Measurements from ENCODE around the gene C1QTNF1. TPM values are rescaled to one million over a fixed set of nuclear protein-coding genes. Genes with fewer than 3 reads are reported as not detected.

C1QTNF1 gene
- total RNA-seq, 2 experiments from 2014 or later: not detected

DNA sequence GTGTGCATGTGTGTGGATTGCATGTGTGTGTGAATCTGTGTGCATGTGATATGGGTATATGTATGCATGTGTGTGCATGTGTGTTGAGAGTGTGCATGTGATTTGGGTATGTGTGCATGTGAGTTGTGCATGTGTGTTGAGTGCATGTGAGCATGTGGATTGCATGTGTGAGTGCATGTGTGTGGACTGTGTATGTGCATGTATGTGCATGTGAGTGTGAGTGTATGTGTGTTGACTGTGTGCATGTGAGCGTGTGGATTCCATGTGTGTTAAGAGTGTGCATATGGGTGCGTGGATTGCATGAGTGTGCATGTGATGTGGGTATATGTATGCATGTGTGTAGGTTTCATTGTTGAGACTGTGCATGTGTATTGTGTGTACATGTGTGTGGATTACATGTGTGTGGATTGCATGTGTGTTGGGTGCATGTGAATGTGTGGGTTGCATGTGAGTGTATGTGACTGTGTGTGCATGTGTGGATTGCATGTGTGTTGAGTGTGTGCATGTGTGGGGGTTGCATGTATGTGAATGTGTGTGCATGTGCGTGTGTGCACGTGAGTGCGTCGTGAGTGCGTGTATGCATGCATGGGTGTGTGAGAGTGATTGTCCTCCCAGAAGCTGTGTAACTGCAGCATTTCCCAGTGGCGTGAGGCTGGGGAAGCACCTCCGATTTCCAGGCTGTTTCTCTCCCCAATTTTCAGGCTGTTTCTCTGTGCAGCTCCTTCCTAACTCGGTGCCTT lies 19.4 kb downstream of the C1QTNF1 start:
- CTCF ChIA-PET (ENCODE audit: unreplicated experiment): no interaction called here
- H3K9me3 ChIP-seq (ENCODE audit: low read length): no peaks in the 10 kb centered on the region
- H3K4me2 ChIP-seq (ENCODE audit: low read length): no peak overlapping the region
- no peaks in the 10 kb centered on the region for H3K9me2 ChIP-seq (ENCODE audit: insufficient read depth, low read length)
- H3K36me3 ChIP-seq (ENCODE audit: insufficient read depth, low read length): no peaks in the 10 kb centered on the region
- TF ChIP-seq, protein P1, sequence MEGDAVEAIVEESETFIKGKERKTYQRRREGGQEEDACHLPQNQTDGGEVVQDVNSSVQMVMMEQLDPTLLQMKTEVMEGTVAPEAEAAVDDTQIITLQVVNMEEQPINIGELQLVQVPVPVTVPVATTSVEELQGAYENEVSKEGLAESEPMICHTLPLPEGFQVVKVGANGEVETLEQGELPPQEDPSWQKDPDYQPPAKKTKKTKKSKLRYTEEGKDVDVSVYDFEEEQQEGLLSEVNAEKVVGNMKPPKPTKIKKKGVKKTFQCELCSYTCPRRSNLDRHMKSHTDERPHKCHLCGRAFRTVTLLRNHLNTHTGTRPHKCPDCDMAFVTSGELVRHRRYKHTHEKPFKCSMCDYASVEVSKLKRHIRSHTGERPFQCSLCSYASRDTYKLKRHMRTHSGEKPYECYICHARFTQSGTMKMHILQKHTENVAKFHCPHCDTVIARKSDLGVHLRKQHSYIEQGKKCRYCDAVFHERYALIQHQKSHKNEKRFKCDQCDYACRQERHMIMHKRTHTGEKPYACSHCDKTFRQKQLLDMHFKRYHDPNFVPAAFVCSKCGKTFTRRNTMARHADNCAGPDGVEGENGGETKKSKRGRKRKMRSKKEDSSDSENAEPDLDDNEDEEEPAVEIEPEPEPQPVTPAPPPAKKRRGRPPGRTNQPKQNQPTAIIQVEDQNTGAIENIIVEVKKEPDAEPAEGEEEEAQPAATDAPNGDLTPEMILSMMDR (conservative IDR thresholded peaks at IDR 0.05; ENCODE audit: low read length): no peak
- TF ChIP-seq EZH2phosphoT487 (IDR thresholded peaks at IDR 0.05; ENCODE audit: borderline replicate concordance, low read depth, low read length): no peak
- no peak overlapping the region for H2AFZ ChIP-seq (ENCODE audit: low read length)
- DNase-seq (ENCODE audit: low spot score): no peak
- POLR2A ChIA-PET: interaction anchor here (0.6 kb wide), 1 partner anchor 46 kb away, joined by 3 read pairs; no protein-coding TSS in a partner anchor
- no peaks in the 10 kb centered on the region for H3K79me2 ChIP-seq (ENCODE audit: insufficient read depth, low read depth, low read length)
- no peak overlapping the region for H3K27ac ChIP-seq (ENCODE audit: low read depth, low read length, poor library complexity, severe bottlenecking)
- no TSS peak for BruUV-seq (replicated peaks)
- intact Hi-C loops (cut with micrococcal nuclease; ENCODE audit: unreplicated experiment): loop anchor here (5.0 kb wide), 1 partner anchor 51 kb away; no protein-coding TSS in a partner anchor
- H3K4me1 ChIP-seq (ENCODE audit: insufficient read depth, low read length, poor library complexity, severe bottlenecking): no peaks in the 10 kb centered on the region
- no peaks in the 10 kb centered on the region for H4K20me1 ChIP-seq (ENCODE audit: insufficient read depth, low read length)
- H3K4me3 ChIP-seq (ENCODE audit: low read depth, low read length, poor library complexity, severe bottlenecking): no peak overlapping the region

DNA sequence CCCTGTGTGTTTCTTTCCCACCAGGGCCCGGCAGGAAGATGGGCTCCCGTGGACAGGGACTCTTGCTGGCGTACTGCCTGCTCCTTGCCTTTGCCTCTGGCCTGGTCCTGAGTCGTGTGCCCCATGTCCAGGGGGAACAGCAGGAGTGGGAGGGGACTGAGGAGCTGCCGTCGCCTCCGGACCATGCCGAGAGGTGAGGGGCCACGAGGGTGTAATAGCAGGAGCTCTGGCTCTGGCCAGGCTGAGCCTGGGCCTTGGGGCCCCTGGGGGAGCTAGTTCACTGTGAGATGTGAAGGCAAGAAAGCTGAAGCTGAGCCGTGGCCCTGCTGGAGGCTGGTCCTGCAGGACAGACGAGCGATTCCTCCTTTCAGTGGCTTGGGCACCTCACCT lies 20.0 kb downstream of the C1QTNF1 start:
- no peak for TF ChIP-seq EZH2phosphoT487 (IDR thresholded peaks at IDR 0.05; ENCODE audit: borderline replicate concordance, low read depth, low read length)
- TF ChIP-seq, protein P1 (conservative IDR thresholded peaks at IDR 0.05; ENCODE audit: low read length): no peak
- intact Hi-C loops (cut with micrococcal nuclease; ENCODE audit: unreplicated experiment): loop anchor here (5.0 kb wide), 1 partner anchor 52 kb away; no protein-coding TSS in a partner anchor
- no peaks in the 10 kb centered on the region for H3K36me3 ChIP-seq (ENCODE audit: insufficient read depth, low read length)
- CTCF ChIA-PET (ENCODE audit: unreplicated experiment): no interaction called here
- H2AFZ ChIP-seq (ENCODE audit: low read length): no peak overlapping the region
- no peak overlapping the region for H3K4me3 ChIP-seq (ENCODE audit: low read depth, low read length, poor library complexity, severe bottlenecking)
- H3K9me2 ChIP-seq (ENCODE audit: insufficient read depth, low read length): no peaks in the 10 kb centered on the region
- BruUV-seq (replicated peaks): no TSS peak
- no peak overlapping the region for H3K27ac ChIP-seq (ENCODE audit: low read depth, low read length, poor library complexity, severe bottlenecking)
- H4K20me1 ChIP-seq (ENCODE audit: insufficient read depth, low read length): no peaks in the 10 kb centered on the region
- no peak overlapping the region for H3K4me2 ChIP-seq (ENCODE audit: low read length)
- H3K4me1 ChIP-seq (ENCODE audit: insufficient read depth, low read length, poor library complexity, severe bottlenecking): no peaks in the 10 kb centered on the region
- DNase-seq (ENCODE audit: low spot score): no peak
- H3K79me2 ChIP-seq (ENCODE audit: insufficient read depth, low read depth, low read length): no peaks in the 10 kb centered on the region
- POLR2A ChIA-PET: interaction anchor here (0.6 kb wide), 1 partner anchor 46 kb away, joined by 3 read pairs; no protein-coding TSS in a partner anchor
- no peaks in the 10 kb centered on the region for H3K9me3 ChIP-seq (ENCODE audit: low read length)

DNA sequence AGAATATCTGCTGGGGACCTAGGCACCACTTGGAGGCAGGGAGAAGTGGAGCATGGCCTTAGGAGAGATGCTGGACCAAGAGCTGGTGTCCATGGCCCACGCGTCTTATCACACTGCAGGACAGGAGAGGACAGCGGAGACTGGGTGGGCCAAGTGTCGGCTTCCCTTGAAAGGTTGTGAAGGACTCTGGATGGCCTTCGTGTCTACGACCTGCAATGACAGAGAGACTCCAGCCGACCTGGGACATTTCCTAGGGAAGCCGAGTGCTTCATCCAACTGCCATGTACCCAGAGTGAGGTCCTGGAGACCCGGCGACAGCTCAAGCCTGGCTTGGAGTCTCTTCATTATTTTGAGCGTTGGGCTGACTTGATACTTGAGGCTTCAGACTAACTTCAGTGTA lies 20.5 kb downstream of the C1QTNF1 start:
- ChIA-PET POLR2A (no interaction called here), CTCF (ENCODE audit: unreplicated experiment) (no interaction called here)
- TF ChIP-seq, protein P1 (conservative IDR thresholded peaks at IDR 0.05; ENCODE audit: low read length): no peak
- no peak for TF ChIP-seq EZH2phosphoT487 (IDR thresholded peaks at IDR 0.05; ENCODE audit: borderline replicate concordance, low read depth, low read length)
- no peak overlapping the region for H2AFZ ChIP-seq (ENCODE audit: low read length)
- DNase-seq (ENCODE audit: low spot score): no peak
- no peaks in the 10 kb centered on the region for H3K4me1 ChIP-seq (ENCODE audit: insufficient read depth, low read length, poor library complexity, severe bottlenecking)
- no peaks in the 10 kb centered on the region for H3K9me2 ChIP-seq (ENCODE audit: insufficient read depth, low read length)
- H3K4me3 ChIP-seq (ENCODE audit: low read depth, low read length, poor library complexity, severe bottlenecking): no peak overlapping the region
- BruUV-seq (replicated peaks): no TSS peak
- no peak overlapping the region for H3K27ac ChIP-seq (ENCODE audit: low read depth, low read length, poor library complexity, severe bottlenecking)
- no peak overlapping the region for H3K4me2 ChIP-seq (ENCODE audit: low read length)
- H3K79me2 ChIP-seq (ENCODE audit: insufficient read depth, low read depth, low read length): no peaks in the 10 kb centered on the region
- H4K20me1 ChIP-seq (ENCODE audit: insufficient read depth, low read length): no peaks in the 10 kb centered on the region
- no peaks in the 10 kb centered on the region for H3K9me3 ChIP-seq (ENCODE audit: low read length)
- intact Hi-C loops (cut with micrococcal nuclease; ENCODE audit: unreplicated experiment): loop anchor here (5.0 kb wide), 1 partner anchor 52 kb away; no protein-coding TSS in a partner anchor
- no peaks in the 10 kb centered on the region for H3K36me3 ChIP-seq (ENCODE audit: insufficient read depth, low read length)
